ENCODE data around the gene KPNB1. TPM values are rescaled to one million over a fixed set of nuclear protein-coding genes. Genes with fewer than 3 reads are reported as not detected.

Gene KPNB1
- total and polyA plus RNA-seq, 7 donors: 78.0 to 323 (median 192) TPM

- H3K4me3 ChIP-seq: no peak overlapping the region
- DNase-seq (no peak), ATAC-seq (no peak)
- H3K36me3 ChIP-seq (ENCODE audit: insufficient read depth in 1 of 2, low read depth in 1 of 2): peaks cover 2 to 5% of the 10 kb centered on the region in 2 donors
- TF ChIP-seq CTCF (IDR thresholded peaks at IDR 0.05): no peak
- intact Hi-C loops (cut with DNase I): no loop called here
- WGBS, 3 donors: 48 to 74% (median 58%) methylated on average over 5 of the region's 5 CpGs
- no peak overlapping the region for H3K27ac ChIP-seq
- H3K4me1 ChIP-seq: peaks cover 11% of the 10 kb centered on the region
- no peaks in the 10 kb centered on the region for H3K27me3 ChIP-seq (ENCODE audit: insufficient read depth in 3 of 3, low read length in 2 of 3)
- H3K9me3 ChIP-seq: no peaks in the 10 kb centered on the region
These were observed 10.8 kb upstream of the KPNB1 start for GRCh38 chr17:47638903-47639302.

- H3K9me3 ChIP-seq: no peaks in the 10 kb centered on the region
- no peaks in the 10 kb centered on the region for H3K27me3 ChIP-seq (ENCODE audit: insufficient read depth in 3 of 3, low read length in 2 of 3)
- no peak overlapping the region for H3K4me3 ChIP-seq
- WGBS, 3 donors: 60 to 81% (median 64%) methylated on average over 3 of the region's 3 CpGs
- ATAC-seq (no peak), DNase-seq (no peak)
- no peak for TF ChIP-seq CTCF (IDR thresholded peaks at IDR 0.05)
- peaks cover 11% of the 10 kb centered on the region for H3K4me1 ChIP-seq
- intact Hi-C loops (cut with DNase I): no loop called here
- no peak overlapping the region for H3K27ac ChIP-seq
- peaks cover 0 to 2% of the 10 kb centered on the region in 2 donors for H3K36me3 ChIP-seq (ENCODE audit: insufficient read depth in 1 of 2, low read depth in 1 of 2)
These were observed 9.6 kb upstream of the KPNB1 start for GRCh38 chr17:47640076-47640475.

- no peak for TF ChIP-seq CTCF (IDR thresholded peaks at IDR 0.05)
- Histone ChIP-seq H3K4me3 (no peak overlapping the region), H3K27ac (no peak overlapping the region), H3K4me1 (peaks cover 7% of the 10 kb centered on the region), H3K27me3 (ENCODE audit: insufficient read depth in 3 of 3, low read length in 2 of 3) (no peaks in the 10 kb centered on the region), H3K36me3 (ENCODE audit: insufficient read depth in 1 of 2, low read depth in 1 of 2) (no peaks in the 10 kb centered on the region), H3K9me3 (no peaks in the 10 kb centered on the region)
- 85 to 92% (median 90%) methylated on average over 4 of the region's 4 CpGs for WGBS, 3 donors
- no peak for DNase-seq
- intact Hi-C loops (cut with DNase I): no loop called here
- ATAC-seq: no peak
These were observed 8.5 kb upstream of the KPNB1 start for GRCh38 chr17:47641202-47641601.

- WGBS, 3 donors: 71 to 97% (median 94%) methylated on average over 2 of the region's 2 CpGs
- H3K4me3 ChIP-seq: no peak overlapping the region
- H3K27ac ChIP-seq: no peak overlapping the region
- H3K27me3 ChIP-seq (ENCODE audit: insufficient read depth in 3 of 3, low read length in 2 of 3): no peaks in the 10 kb centered on the region
- H3K36me3 ChIP-seq (ENCODE audit: insufficient read depth in 1 of 2, low read depth in 1 of 2): no peaks in the 10 kb centered on the region
- no peaks in the 10 kb centered on the region for H3K9me3 ChIP-seq
- no peaks in the 10 kb centered on the region for H3K4me1 ChIP-seq
- DNase-seq (no peak), ATAC-seq (no peak)
- TF ChIP-seq CTCF (IDR thresholded peaks at IDR 0.05): no peak
- intact Hi-C loops (cut with DNase I): no loop called here
These were observed 6.6 kb upstream of the KPNB1 start for GRCh38 chr17:47643116-47643515.

GRCh38 chr17:47644324-47644723 lies 5.4 kb upstream of the KPNB1 start:
- no peak for ATAC-seq

More at GRCh38 chr17:47644324-47644723, 5.4 kb upstream of the KPNB1 start:
- no peak for DNase-seq
- H3K27me3 ChIP-seq (ENCODE audit: insufficient read depth in 3 of 3, low read length in 2 of 3): no peaks in the 10 kb centered on the region
- no peak overlapping the region for H3K27ac ChIP-seq
- no peak for TF ChIP-seq CTCF (IDR thresholded peaks at IDR 0.05)
- H3K36me3 ChIP-seq (ENCODE audit: insufficient read depth in 1 of 2, low read depth in 1 of 2): no peaks in the 10 kb centered on the region
- intact Hi-C loops (cut with DNase I): no loop called here
- H3K4me3 ChIP-seq: no peak overlapping the region
- no peaks in the 10 kb centered on the region for H3K9me3 ChIP-seq
- WGBS, 3 donors: 77 to 87% (median 78%) methylated on average over 5 of the region's 5 CpGs
- peaks cover 8% of the 10 kb centered on the region for H3K4me1 ChIP-seq
